HepG2 (cell line): ENCODE data around the gene SAPCD2. TPM values are rescaled to one million over a fixed set of nuclear protein-coding genes. Genes with fewer than 3 reads are reported as not detected.

Experiments
- CENPX ChIP-seq: sonication (generic); formaldehyde crosslinking; IDR thresholded peaks from 2 replicates; pipeline ENCODE4 v1.9.0; 2021; ENCODE audit warnings: mild to moderate bottlenecking, missing genetic modification reagents, moderate library complexity
- MTA3 ChIP-seq: sonication (generic); formaldehyde crosslinking; IDR thresholded peaks from 2 replicates; pipeline ENCODE4 v1.4.0; 2020; ENCODE audit warnings: missing genetic modification reagents
- MYNN ChIP-seq: sonication (generic); formaldehyde crosslinking; IDR thresholded peaks from 2 replicates; pipeline ENCODE4 v1.4.0; 2020; ENCODE audit warnings: mild to moderate bottlenecking, low read depth, missing genetic modification reagents
- NR2F2 ChIP-seq: IDR thresholded peaks from 2 replicates; pipeline ENCODE4 v1.6.1; 2012; ENCODE audit warnings: low read depth, inconsistent platforms, borderline replicate concordance
- PAWR ChIP-seq: sonication (generic); formaldehyde crosslinking; IDR thresholded peaks from 2 replicates; pipeline ENCODE4 v1.4.0; 2020; ENCODE audit warnings: missing genetic modification reagents, mild to moderate bottlenecking, borderline replicate concordance
- RBM39 ChIP-seq: fragments of 200-400 bp; formaldehyde crosslinking; IDR thresholded peaks from one replicate; pipeline ENCODE4 v1.6.1; 2018; ENCODE audit warnings: antibody characterized with exemption, mild to moderate bottlenecking, low read depth, low read length; ENCODE audit not compliant: poor library complexity, severe bottlenecking
- TAF1 ChIP-seq: sonication (generic); formaldehyde crosslinking; IDR thresholded peaks from 2 replicates; pipeline ENCODE4 v1.4.0; 2020; ENCODE audit warnings: missing genetic modification reagents
- ZFP90 ChIP-seq: sonication (generic); formaldehyde crosslinking; IDR thresholded peaks from 2 replicates; pipeline ENCODE4 v1.8.0; 2022; ENCODE audit warnings: missing genetic modification reagents, mild to moderate bottlenecking, inconsistent platforms, borderline replicate concordance
- ZNF160 ChIP-seq: sonication (generic); formaldehyde crosslinking; IDR thresholded peaks from 2 replicates; pipeline ENCODE4 v1.8.0; 2022; ENCODE audit warnings: mild to moderate bottlenecking, inconsistent platforms, missing genetic modification reagents
- ZNF256 ChIP-seq: sonication (generic); formaldehyde crosslinking; conservative IDR thresholded peaks from 2 replicates; pipeline ENCODE4 v1.4.0; 2020; ENCODE audit warnings: missing genetic modification reagents
- ZNF512B ChIP-seq: sonication (generic); formaldehyde crosslinking; IDR thresholded peaks from 2 replicates; pipeline ENCODE4 v1.5.1; 2020; ENCODE audit warnings: missing genetic modification reagents, mild to moderate bottlenecking, borderline replicate concordance
- ZNF567 ChIP-seq: sonication (generic); formaldehyde crosslinking; IDR thresholded peaks from 2 replicates; pipeline ENCODE4 v1.8.1; 2023; ENCODE audit warnings: mild to moderate bottlenecking, missing genetic modification reagents, borderline replicate concordance
- ZNF674 ChIP-seq: sonication (generic); formaldehyde crosslinking; IDR thresholded peaks from 2 replicates; pipeline ENCODE4 v1.5.0; 2020; ENCODE audit warnings: low read depth, mild to moderate bottlenecking, missing genetic modification reagents
- polyA plus RNA-seq, 8 experiments: library from polyadenylated mRNA; depleted of rRNA in 3 of 8; stranded (reverse) in 7 of 8; unstranded in 1 of 8; fragments of >200 nt; fragmentation: Illumina TruSeq in 4 of 8; extraction: Trizol in 4 of 8; gene quantifications; 2 replicates each; pipeline versions ENCODE4 v1.2.1 to v1.2.3, GENCODE V29; 2011 to 2016; ENCODE audit warnings: low read depth in 4 of 8, missing spikeins in 1 of 8, mixed read lengths in 1 of 8; ENCODE audit not compliant: insufficient read depth in 1 of 8
- total RNA-seq, 5 experiments: library from RNA; depleted of rRNA; stranded (reverse); fragments of >200 nt; fragmentation: Illumina TruSeq; extraction: Trizol; gene quantifications; 2 replicates each; pipeline ENCODE4 v1.2.3, GENCODE V29; 2016; ENCODE audit warnings: low read depth in 1 of 5
- TF ChIP-seq, protein P1 (sequence below): sonication (generic); formaldehyde crosslinking; IDR thresholded peaks from 2 replicates; pipeline ENCODE4 v1.4.0; 2020; ENCODE audit warnings: mild to moderate bottlenecking, missing genetic modification reagents
- TF ChIP-seq, protein P2 (sequence below): sonication (generic); formaldehyde crosslinking; IDR thresholded peaks from 2 replicates; pipeline ENCODE4 v1.8.1; 2023; ENCODE audit warnings: mild to moderate bottlenecking, missing genetic modification reagents

SAPCD2 gene
- total and polyA plus RNA-seq, 2 of the 13 experiments (the other 11 are each of a cell fraction or from before 2014, with no cell fraction given): 21.9 to 42.8 TPM

DNA sequence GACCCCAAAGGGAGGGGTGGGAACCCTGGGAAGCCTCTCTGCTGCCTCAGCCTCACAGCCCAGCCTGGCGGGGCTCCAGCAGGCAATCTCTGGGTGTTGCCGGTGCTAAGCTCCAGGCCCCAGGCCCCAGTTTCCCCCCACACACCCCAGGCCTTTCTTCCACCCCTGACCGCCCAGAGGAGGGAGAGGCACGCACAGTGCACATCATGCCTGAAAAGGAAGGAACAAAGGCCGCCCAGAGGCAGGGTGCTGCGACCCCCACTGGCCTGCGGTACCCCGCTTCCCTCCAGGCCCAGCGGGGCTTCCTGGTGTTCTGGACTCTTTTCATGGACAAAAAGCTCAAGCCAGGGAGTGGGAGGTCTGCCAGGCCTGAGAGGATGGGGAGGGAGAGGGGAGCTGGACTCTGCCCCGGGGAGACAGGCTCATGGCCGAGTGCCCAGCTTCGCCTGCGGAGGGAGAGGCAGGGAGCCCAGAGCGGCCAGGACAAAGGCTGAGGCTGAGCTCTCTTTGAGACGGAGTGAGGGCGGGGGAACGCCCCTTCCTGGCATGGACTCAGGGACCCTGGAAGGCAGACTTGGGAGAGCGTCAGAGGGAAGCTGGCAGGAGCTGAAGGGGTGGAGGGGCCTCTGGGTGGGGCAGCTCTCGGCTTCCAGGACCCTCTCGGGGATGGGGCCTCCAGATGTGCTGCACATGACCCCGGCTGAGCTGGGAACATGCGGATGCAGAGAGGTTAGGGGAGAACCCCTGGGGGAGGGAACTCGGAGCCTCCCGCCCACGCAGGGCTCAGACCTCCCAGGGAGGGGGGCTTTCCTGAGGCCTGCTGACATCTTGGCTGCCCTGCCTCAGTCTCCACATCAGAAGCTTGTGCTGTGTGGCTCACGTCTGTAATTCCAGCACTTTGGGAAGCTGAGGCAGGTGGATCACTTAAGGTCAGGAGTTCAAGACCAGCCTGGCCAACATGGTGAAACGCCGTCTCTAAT, 14.7 kb downstream of the SAPCD2 start (continued):
- TF ChIP-seq ZNF512B (CRISPR knock-in tag) (0 out of 2 replicates have a peak, but pooled peaks have one; percentile 40), RBM39 (peak; percentile 53), CENPX (CRISPR knock-in tag) (no peak), MTA3 (CRISPR knock-in tag) (no peak), TAF1 (CRISPR knock-in tag) (peak; percentile 66), ZFP90 (CRISPR knock-in tag) (peak; percentile 84; the same call in 1 of the 2 replicates), PAWR (CRISPR knock-in tag) (no peak), NR2F2 (no peak), ZNF256 (CRISPR knock-in tag) (no peak; the same call in 1 of the 2 replicates), ZNF567 (CRISPR knock-in tag) (no peak; the same call in 1 of the 2 replicates), ZNF674 (CRISPR knock-in tag) (no peak), ZNF160 (CRISPR knock-in tag) (no peak), MYNN (CRISPR knock-in tag) (no peak)
- TF ChIP-seq, protein P1, sequence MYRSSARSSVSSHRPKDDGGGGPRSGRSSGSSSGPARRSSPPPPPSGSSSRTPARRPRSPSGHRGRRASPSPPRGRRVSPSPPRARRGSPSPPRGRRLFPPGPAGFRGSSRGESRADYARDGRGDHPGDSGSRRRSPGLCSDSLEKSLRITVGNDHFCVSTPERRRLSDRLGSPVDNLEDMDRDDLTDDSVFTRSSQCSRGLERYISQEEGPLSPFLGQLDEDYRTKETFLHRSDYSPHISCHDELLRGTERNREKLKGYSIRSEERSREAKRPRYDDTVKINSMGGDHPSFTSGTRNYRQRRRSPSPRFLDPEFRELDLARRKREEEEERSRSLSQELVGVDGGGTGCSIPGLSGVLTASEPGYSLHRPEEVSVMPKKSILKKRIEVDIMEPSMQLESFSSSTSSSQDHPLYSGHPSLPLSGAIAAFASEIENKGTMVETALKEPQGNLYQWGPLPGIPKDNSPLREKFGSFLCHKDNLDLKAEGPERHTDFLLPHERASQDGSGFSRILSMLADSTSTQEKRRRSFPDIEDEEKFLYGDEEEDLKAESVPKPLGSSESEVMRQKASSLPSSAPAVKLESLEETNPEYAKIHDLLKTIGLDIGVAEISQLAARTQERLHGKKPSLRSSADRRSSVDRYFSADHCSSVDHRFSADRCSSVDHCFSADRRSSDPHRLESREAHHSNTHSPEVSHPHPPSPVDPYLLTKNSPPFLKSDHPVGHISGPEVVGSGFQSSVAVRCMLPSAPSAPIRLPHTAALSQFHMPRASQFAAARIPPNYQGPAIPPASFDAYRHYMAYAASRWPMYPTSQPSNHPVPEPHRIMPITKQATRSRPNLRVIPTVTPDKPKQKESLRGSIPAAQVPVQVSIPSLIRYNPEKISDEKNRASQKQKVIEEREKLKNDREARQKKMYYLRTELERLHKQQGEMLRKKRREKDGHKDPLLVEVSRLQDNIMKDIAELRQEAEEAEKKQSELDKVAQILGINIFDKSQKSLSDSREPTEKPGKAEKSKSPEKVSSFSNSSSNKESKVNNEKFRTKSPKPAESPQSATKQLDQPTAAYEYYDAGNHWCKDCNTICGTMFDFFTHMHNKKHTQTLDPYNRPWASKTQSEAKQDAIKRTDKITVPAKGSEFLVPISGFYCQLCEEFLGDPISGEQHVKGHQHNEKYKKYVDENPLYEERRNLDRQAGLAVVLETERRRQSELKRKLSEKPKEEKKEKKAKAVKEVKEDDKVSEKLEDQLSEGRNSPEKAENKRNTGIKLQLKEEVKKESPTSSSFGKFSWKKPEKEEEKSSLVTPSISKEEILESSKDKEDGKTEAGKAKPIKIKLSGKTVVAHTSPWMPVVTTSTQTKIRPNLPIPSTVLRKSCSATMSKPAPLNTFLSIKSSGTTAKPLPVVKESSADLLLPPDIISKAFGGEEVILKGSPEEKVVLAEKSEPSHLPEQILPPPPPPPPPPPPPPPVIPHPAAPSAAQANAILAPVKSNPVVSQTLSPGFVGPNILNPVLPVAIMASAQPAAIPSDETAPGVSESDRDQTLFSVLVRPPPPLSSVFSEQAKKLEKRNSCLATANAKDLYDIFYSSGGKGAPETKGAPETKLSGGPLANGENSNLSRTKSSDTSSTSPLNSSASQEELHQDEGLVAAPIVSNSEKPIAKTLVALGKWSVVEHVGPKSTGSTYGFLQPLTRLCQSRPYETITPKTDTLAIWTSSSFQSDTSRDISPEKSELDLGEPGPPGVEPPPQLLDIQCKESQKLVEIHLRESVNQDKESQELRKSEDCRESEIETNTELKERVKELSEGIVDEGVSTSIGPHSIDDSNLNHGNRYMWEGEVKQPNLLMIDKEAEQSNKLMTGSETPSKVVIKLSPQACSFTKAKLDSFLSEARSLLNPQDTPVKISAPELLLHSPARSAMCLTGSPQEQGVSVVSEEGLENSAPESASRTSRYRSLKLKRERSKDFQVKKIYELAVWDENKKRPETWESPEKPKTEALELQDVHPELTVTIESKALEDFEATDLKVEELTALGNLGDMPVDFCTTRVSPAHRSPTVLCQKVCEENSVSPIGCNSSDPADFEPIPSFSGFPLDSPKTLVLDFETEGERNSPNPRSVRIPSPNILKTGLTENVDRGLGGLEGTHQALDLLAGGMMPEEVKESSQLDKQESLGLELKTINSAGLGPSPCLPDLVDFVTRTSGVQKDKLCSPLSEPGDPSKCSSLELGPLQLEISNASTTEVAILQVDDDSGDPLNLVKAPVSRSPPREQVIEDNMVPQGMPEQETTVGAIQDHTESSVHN (CRISPR knock-in tag): no peak
- TF ChIP-seq, protein P2, sequence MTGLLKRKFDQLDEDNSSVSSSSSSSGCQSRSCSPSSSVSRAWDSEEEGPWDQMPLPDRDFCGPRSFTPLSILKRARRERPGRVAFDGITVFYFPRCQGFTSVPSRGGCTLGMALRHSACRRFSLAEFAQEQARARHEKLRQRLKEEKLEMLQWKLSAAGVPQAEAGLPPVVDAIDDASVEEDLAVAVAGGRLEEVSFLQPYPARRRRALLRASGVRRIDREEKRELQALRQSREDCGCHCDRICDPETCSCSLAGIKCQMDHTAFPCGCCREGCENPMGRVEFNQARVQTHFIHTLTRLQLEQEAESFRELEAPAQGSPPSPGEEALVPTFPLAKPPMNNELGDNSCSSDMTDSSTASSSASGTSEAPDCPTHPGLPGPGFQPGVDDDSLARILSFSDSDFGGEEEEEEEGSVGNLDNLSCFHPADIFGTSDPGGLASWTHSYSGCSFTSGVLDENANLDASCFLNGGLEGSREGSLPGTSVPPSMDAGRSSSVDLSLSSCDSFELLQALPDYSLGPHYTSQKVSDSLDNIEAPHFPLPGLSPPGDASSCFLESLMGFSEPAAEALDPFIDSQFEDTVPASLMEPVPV (CRISPR knock-in tag): no peak; the same call in 1 of the 2 replicates
